Chondrocyte (in vitro differentiated cells): ENCODE measurements around the gene AGO3. TPM values are rescaled to one million over a fixed set of nuclear protein-coding genes. Genes with fewer than 3 reads are reported as not detected.

ENCODE experiments used
- DNase-seq: peaks from one replicate; pipeline ENCODE4 v3.0.0; 2021; ENCODE audit warnings: mixed read lengths, low spot score
- H3K27ac Mint-ChIP-seq: one replicate; pipeline ENCODE4 v1.8.0; 2021; ENCODE audit warnings: mild to moderate bottlenecking, moderate library complexity, mixed read lengths; ENCODE audit not compliant: unreplicated experiment
- H3K27me3 Mint-ChIP-seq: 2 replicates; pipeline ENCODE4 v1.8.0; 2021; ENCODE audit warnings: low read depth, mixed read lengths
- H3K36me3 Mint-ChIP-seq: 2 replicates; pipeline ENCODE4 v1.8.0; 2021; ENCODE audit warnings: low read depth, mixed read lengths
- H3K4me1 Mint-ChIP-seq: 2 replicates; pipeline ENCODE4 v1.8.0; 2021; ENCODE audit warnings: low read depth, mild to moderate bottlenecking, mixed read lengths
- H3K4me3 Mint-ChIP-seq: one replicate; pipeline ENCODE4 v1.8.0; 2021; ENCODE audit warnings: mild to moderate bottlenecking, moderate library complexity, mixed read lengths; ENCODE audit not compliant: unreplicated experiment
- H3K9me3 Mint-ChIP-seq: 2 replicates; pipeline ENCODE4 v1.8.0; 2021; ENCODE audit warnings: low read depth, mixed read lengths
- CTCF ChIP-seq: fragments of 200-600 bp; sonication (generic); IDR thresholded peaks from 2 replicates; pipeline ENCODE4 v1.5.0; 2021; ENCODE audit warnings: antibody characterized with exemption, mild to moderate bottlenecking, moderate library complexity
- total RNA-seq: library from RNA; stranded (reverse); gene quantifications from 3 replicates; pipeline ENCODE4 v1.2.1, GENCODE V29; 2021

AGO3 gene
- total RNA-seq, 1 donor from 2014 or later, result 26.1 TPM

DNA sequence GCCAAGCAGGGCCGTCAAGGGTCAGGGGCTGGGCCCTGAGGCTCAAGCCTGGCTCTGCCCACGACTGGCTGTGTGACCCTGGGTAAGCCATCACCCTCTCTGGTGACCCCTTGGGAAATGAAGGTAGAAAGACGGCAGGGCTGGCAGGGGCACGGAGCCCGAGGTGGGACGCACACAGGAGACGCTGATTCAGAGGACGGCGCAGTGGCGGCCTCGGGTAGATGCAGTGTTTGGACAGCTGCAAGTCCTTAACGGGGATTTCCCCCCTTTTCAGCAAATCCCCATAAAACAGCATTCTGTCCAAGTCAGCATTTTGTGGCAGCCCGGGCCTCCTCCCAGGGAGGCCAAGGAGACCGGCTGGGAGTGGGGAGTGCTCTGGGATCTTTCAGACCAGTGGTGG, 177.4 kb downstream of the AGO3 start:
- Mint-ChIP-seq H3K27me3 (no peaks in the 10 kb centered on the region), H3K36me3 (no peaks in the 10 kb centered on the region), H3K9me3 (no peaks in the 10 kb centered on the region), H3K4me1 (peaks cover 39% of the 10 kb centered on the region), H3K4me3 (no peak overlapping the region), H3K27ac (peak overlapping the region; percentile 80)
- no peak for TF ChIP-seq CTCF
- DNase-seq, result peak; percentile 66

DNA sequence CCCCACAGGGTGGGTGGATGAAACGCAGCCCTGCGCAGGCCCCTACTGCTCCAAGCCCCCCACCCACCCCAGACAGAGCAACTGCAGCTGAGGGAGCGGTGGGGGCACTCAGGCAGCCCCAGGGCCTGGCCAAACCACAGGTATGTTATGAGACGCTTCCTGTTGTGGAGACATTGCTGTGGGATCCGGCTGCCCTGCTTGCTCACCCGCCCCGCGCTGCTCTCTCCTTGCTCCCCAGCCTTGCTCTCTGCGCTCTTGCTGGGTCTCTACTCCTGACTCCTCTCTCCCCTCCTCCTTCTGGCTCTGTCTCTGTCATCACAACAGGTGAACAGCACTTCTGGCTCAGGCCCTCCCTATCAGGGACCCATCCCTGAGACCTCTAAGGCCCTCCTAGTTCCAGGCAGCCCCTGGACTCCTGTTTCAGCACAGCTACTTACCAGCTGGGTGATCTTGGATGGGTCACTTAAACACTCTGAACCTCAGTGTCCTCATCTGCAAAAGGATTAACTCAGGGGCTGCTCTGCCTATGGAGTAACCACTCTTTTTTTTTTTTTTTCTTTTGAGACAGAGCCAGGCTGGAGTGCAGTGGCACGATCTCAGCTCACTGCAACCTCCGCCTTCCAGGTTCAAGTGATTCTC, 178.3 kb downstream of the AGO3 start:
- H3K4me3 Mint-ChIP-seq, result no peak overlapping the region
- TF ChIP-seq CTCF, result no peak
- H3K27me3 Mint-ChIP-seq, result no peaks in the 10 kb centered on the region
- H3K36me3 Mint-ChIP-seq, result no peaks in the 10 kb centered on the region
- DNase-seq, result peak; percentile 92
- H3K4me1 Mint-ChIP-seq, result peaks cover 39% of the 10 kb centered on the region
- no peaks in the 10 kb centered on the region for H3K9me3 Mint-ChIP-seq
- H3K27ac Mint-ChIP-seq, result peak overlapping the region; percentile 96

- no peak for DNase-seq
- no peak for TF ChIP-seq CTCF
- Mint-ChIP-seq H3K4me3 (no peak overlapping the region), H3K4me1 (peaks cover 48% of the 10 kb centered on the region), H3K27me3 (no peaks in the 10 kb centered on the region), H3K9me3 (no peaks in the 10 kb centered on the region), H3K36me3 (no peaks in the 10 kb centered on the region), H3K27ac (no peak overlapping the region)
Measured at GRCh38 chr1:36111151-36111550, 180.2 kb downstream of the AGO3 start.

GRCh38 chr1:36112823-36113222, 181.9 kb downstream of the AGO3 start:
- no peak overlapping the region for H3K27ac Mint-ChIP-seq
- H3K27me3 Mint-ChIP-seq, result no peaks in the 10 kb centered on the region
- no peak for DNase-seq
- peaks cover 50% of the 10 kb centered on the region for H3K4me1 Mint-ChIP-seq
- peak; percentile 19 for TF ChIP-seq CTCF
- H3K9me3 Mint-ChIP-seq, result no peaks in the 10 kb centered on the region
- H3K4me3 Mint-ChIP-seq, result no peak overlapping the region
- H3K36me3 Mint-ChIP-seq, result no peaks in the 10 kb centered on the region

GRCh38 chr1:36114371-36114770, 183.5 kb downstream of the AGO3 start:
- Mint-ChIP-seq H3K4me3 (no peak overlapping the region), H3K9me3 (no peaks in the 10 kb centered on the region), H3K4me1 (peaks cover 41% of the 10 kb centered on the region), H3K27me3 (no peaks in the 10 kb centered on the region), H3K27ac (no peak overlapping the region), H3K36me3 (no peaks in the 10 kb centered on the region)
- DNase-seq, result no peak
- TF ChIP-seq CTCF, result no peak
